ENCODE measurements around the gene RBM20.

DNA sequence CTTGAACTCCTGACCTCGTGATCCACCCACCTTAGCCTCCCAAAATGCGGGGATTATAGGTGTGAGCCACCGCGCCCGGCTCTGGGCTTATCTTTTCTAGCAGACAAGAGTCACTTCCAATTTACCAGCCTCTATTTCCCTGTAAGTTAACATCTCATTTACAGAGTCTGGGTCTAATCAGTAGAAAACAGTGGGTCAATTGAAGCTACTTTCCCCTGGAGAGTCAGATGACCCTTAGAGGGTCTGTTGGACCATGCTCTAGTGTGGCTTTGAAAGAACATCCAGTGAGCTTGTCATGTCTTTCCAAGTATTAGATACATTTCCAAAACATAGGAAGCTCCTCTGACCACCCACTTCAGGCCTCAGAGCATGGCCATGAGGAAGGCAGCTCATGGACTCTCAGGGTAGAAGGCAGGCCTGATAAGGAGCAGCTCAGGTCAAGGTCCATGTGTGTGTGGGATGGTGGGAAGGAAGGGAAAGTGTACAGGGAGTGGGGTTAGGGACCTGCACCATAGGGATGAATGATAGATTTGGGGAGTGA, 27.6 kb upstream of the RBM20 start:
- TF ChIP-seq, protein P1, sequence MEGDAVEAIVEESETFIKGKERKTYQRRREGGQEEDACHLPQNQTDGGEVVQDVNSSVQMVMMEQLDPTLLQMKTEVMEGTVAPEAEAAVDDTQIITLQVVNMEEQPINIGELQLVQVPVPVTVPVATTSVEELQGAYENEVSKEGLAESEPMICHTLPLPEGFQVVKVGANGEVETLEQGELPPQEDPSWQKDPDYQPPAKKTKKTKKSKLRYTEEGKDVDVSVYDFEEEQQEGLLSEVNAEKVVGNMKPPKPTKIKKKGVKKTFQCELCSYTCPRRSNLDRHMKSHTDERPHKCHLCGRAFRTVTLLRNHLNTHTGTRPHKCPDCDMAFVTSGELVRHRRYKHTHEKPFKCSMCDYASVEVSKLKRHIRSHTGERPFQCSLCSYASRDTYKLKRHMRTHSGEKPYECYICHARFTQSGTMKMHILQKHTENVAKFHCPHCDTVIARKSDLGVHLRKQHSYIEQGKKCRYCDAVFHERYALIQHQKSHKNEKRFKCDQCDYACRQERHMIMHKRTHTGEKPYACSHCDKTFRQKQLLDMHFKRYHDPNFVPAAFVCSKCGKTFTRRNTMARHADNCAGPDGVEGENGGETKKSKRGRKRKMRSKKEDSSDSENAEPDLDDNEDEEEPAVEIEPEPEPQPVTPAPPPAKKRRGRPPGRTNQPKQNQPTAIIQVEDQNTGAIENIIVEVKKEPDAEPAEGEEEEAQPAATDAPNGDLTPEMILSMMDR (IDR thresholded peaks at IDR 0.05; ENCODE audit: poor library complexity), result no peak
- TF ChIP-seq EZH2 (IDR thresholded peaks at IDR 0.05; ENCODE audit: borderline replicate concordance), result no peak

Measured in hepatocyte (in vitro differentiated cells).